Neural crest cell (in vitro differentiated cells): Measurements from ENCODE around the gene GPR35. TPM values are rescaled to one million over a fixed set of nuclear protein-coding genes. Genes with fewer than 3 reads are reported as not detected.

Experiments used
- DNase-seq: peaks from one replicate; pipeline ENCODE4 v3.0.0; 2021; ENCODE audit warnings: low read depth, mixed read lengths, low spot score
- H3K27ac Mint-ChIP-seq: one replicate; pipeline ENCODE4 v1.8.0; 2021; ENCODE audit warnings: mild to moderate bottlenecking, mixed read lengths; ENCODE audit not compliant: unreplicated experiment
- H3K27me3 Mint-ChIP-seq: 2 replicates; pipeline ENCODE4 v1.8.0; 2021; ENCODE audit warnings: low read depth, mild to moderate bottlenecking, mixed read lengths
- H3K36me3 Mint-ChIP-seq: 2 replicates; pipeline ENCODE4 v1.8.0; 2021; ENCODE audit warnings: low read depth, mild to moderate bottlenecking, mixed read lengths
- H3K4me1 Mint-ChIP-seq: 2 replicates; pipeline ENCODE4 v1.8.0; 2021; ENCODE audit warnings: mixed read lengths
- H3K4me3 Mint-ChIP-seq: one replicate; pipeline ENCODE4 v1.8.0; 2021; ENCODE audit warnings: mild to moderate bottlenecking, mixed read lengths
- H3K9me3 Mint-ChIP-seq: 2 replicates; pipeline ENCODE4 v1.8.0; 2021; ENCODE audit warnings: mixed read lengths
- CTCF ChIP-seq: fragments of 200-600 bp; sonication (generic); conservative IDR thresholded peaks from 2 replicates; pipeline ENCODE4 v1.5.0; 2021; ENCODE audit warnings: antibody characterized with exemption, mild to moderate bottlenecking
- total RNA-seq: library from RNA; stranded (reverse); gene quantifications from 2 replicates; pipeline ENCODE4 v1.2.1, GENCODE V29; 2021

GPR35 gene
- total RNA-seq, 1 donor from 2014 or later: 1.7 TPM

- peak overlapping the region; percentile 69 for H3K4me3 Mint-ChIP-seq
- no peaks in the 10 kb centered on the region for H3K27me3 Mint-ChIP-seq
- TF ChIP-seq CTCF: no peak
- H3K27ac Mint-ChIP-seq: no peak overlapping the region
- H3K9me3 Mint-ChIP-seq: no peaks in the 10 kb centered on the region
- no peak for DNase-seq
- peaks cover 54% of the 10 kb centered on the region for H3K4me1 Mint-ChIP-seq
- H3K36me3 Mint-ChIP-seq: peaks cover 5% of the 10 kb centered on the region
Observed at GRCh38 chr2:240583774-240584173, 41.5 kb upstream of the GPR35 start.

- Mint-ChIP-seq H3K9me3 (no peaks in the 10 kb centered on the region), H3K4me1 (peaks cover 57% of the 10 kb centered on the region), H3K4me3 (peak overlapping the region; percentile 99), H3K27ac (no peak overlapping the region), H3K27me3 (no peaks in the 10 kb centered on the region), H3K36me3 (peaks cover 5% of the 10 kb centered on the region)
- no peak for DNase-seq
- TF ChIP-seq CTCF: no peak
Observed at GRCh38 chr2:240584486-240585031, 40.7 kb upstream of the GPR35 start.

- TF ChIP-seq CTCF: no peak
- no peak overlapping the region for H3K27ac Mint-ChIP-seq
- H3K27me3 Mint-ChIP-seq: no peaks in the 10 kb centered on the region
- no peak for DNase-seq
- no peaks in the 10 kb centered on the region for H3K9me3 Mint-ChIP-seq
- peak overlapping the region; percentile 99 for H3K4me3 Mint-ChIP-seq
- peaks cover 5% of the 10 kb centered on the region for H3K36me3 Mint-ChIP-seq
- peaks cover 53% of the 10 kb centered on the region for H3K4me1 Mint-ChIP-seq
Observed at GRCh38 chr2:240585101-240585500, 40.2 kb upstream of the GPR35 start.

GRCh38 chr2:240585681-240586197 lies 39.5 kb upstream of the GPR35 start:
- Mint-ChIP-seq H3K27ac (peak overlapping the region; percentile 96), H3K36me3 (peaks cover 5% of the 10 kb centered on the region), H3K9me3 (no peaks in the 10 kb centered on the region), H3K27me3 (no peaks in the 10 kb centered on the region), H3K4me1 (peaks cover 47% of the 10 kb centered on the region), H3K4me3 (peak overlapping the region; percentile 99)
- DNase-seq: no peak
- TF ChIP-seq CTCF: no peak

- no peaks in the 10 kb centered on the region for H3K9me3 Mint-ChIP-seq
- peaks cover 3% of the 10 kb centered on the region for H3K36me3 Mint-ChIP-seq
- peak; percentile 91 for DNase-seq
- H3K4me3 Mint-ChIP-seq: peak within 1 kb of the TSS; percentile 99
- TF ChIP-seq CTCF: no peak
- peak within 1 kb of the TSS; percentile 96 for H3K27ac Mint-ChIP-seq
- H3K27me3 Mint-ChIP-seq: no peaks in the 10 kb centered on the region
- H3K4me1 Mint-ChIP-seq: peaks cover 47% of the 10 kb centered on the region
Observed at GRCh38 chr2:240586198-240586918, 38.9 kb upstream of the GPR35 start, which contains the start of gene CAPN10. Gene CAPN10, plus strand, starts transcription at chr2:240586734. Its CDS starts 178 bp downstream, at chr2:240586912.
